ENCODE measurements around the gene ZSWIM8. TPM values are rescaled to one million over a fixed set of nuclear protein-coding genes. Genes with fewer than 3 reads are reported as not detected.

Gene ZSWIM8
- total and polyA plus RNA-seq, 2 of the 8 experiments (the other 6 are each of a cell fraction or from before 2014, with no cell fraction given), result 44.7 to 99.7 TPM

DNA sequence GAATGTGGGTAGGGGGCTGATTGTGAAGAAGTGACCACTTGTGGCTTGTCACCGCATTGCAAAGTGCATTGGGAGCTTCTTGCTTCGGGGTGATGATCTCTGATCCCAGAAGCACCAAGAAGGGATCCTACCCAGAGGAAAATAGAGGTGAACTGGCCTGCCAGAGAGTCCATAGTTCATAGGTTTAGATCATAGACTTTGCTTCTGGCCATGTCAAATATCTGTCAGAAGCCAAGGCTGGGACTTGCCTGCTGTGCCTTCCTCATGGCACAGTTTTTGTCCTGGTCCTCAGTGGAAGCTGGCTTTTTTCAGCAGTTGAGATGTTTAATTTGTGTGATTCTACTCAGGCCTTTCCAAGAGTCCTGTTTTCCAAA lies 1.1 kb downstream of the ZSWIM8 start:
- H2AFZ ChIP-seq (ENCODE audit: low read length), result no peak overlapping the region

More for the DNA sequence above, 1.1 kb downstream of the ZSWIM8 start:
- no peak overlapping the region for H3K23ac ChIP-seq (ENCODE audit: insufficient read length)
- TF ChIP-seq, protein P1, sequence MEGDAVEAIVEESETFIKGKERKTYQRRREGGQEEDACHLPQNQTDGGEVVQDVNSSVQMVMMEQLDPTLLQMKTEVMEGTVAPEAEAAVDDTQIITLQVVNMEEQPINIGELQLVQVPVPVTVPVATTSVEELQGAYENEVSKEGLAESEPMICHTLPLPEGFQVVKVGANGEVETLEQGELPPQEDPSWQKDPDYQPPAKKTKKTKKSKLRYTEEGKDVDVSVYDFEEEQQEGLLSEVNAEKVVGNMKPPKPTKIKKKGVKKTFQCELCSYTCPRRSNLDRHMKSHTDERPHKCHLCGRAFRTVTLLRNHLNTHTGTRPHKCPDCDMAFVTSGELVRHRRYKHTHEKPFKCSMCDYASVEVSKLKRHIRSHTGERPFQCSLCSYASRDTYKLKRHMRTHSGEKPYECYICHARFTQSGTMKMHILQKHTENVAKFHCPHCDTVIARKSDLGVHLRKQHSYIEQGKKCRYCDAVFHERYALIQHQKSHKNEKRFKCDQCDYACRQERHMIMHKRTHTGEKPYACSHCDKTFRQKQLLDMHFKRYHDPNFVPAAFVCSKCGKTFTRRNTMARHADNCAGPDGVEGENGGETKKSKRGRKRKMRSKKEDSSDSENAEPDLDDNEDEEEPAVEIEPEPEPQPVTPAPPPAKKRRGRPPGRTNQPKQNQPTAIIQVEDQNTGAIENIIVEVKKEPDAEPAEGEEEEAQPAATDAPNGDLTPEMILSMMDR (IDR thresholded peaks at IDR 0.05; ENCODE audit: control extremely low read depth in 1 of 3, insufficient read depth in 1 of 3, low read depth in 1 of 3, low read length in 3 of 3), result peak in 1 of 3 experiments; percentile 24; a peak in 1 of 4 replicates
- TF ChIP-seq CBX8 (IDR thresholded peaks at IDR 0.05; ENCODE audit: borderline replicate concordance, low read depth, low read length) (no peak), SUZ12 (IDR thresholded peaks at IDR 0.05; ENCODE audit: low read length) (no peak)
- H3K79me1 ChIP-seq (ENCODE audit: low read depth, low read length), result no peaks in the 10 kb centered on the region; the same call in 1 of the 2 replicates
- POLR2A ChIA-PET (ENCODE audit: partially characterized antibody), result interaction anchor here (0.6 to 6.3 kb wide), 10 partner anchors 8 to 322 kb away, joined by 3 to 79 read pairs (median 4); partner anchors contain the start of gene SEC24C
- H3K79me2 ChIP-seq (ENCODE audit: control insufficient read depth in 1 of 2, insufficient read depth in 2 of 2, low read length in 2 of 2), result peaks cover 0 to 27% of the 10 kb centered on the region in 2 experiments; a peak in 3 of 4 replicates
- no peak overlapping the region for H3K27ac ChIP-seq (ENCODE audit: low read depth, low read length)
- peaks cover 0 to 4% (median 2%) of the 10 kb centered on the region in 4 experiments; a peak in 4 of 7 replicates for H3K4me1 ChIP-seq (replicated peaks in 1 of 4; ENCODE audit: control insufficient read depth in 3 of 4, insufficient read depth in 4 of 4, low read length in 3 of 4)
- no peak overlapping the region for H2BK5ac ChIP-seq (ENCODE audit: low read depth, low read length)
- no peak overlapping the region for H2AK5ac ChIP-seq (ENCODE audit: low read depth, low read length)
- DNase-seq (ENCODE audit: low read depth in 1 of 2, low spot score in 2 of 2), result no peak
- H3K4me2 ChIP-seq (ENCODE audit: insufficient read depth in 1 of 2, low read depth in 2 of 2, low read length in 2 of 2), result peak overlapping the region; percentile 84 to 91
- no peak overlapping the region for H2BK15ac ChIP-seq (ENCODE audit: low read length)
- H2BK12ac ChIP-seq (ENCODE audit: low read depth, low read length), result no peak overlapping the region
- H3K23me2 ChIP-seq (ENCODE audit: low read depth, low read length), result peaks cover 10% of the 10 kb centered on the region
- FAIRE-seq, result no peak
- peak overlapping the region in 1 of 4 experiments; percentile 77; a peak in 2 of 7 replicates for H3K9ac ChIP-seq (replicated peaks in 1 of 4; ENCODE audit: extremely low read depth in 1 of 4, low read depth in 3 of 4, low read length in 3 of 4)
- no peak overlapping the region for H4K5ac ChIP-seq (ENCODE audit: insufficient read length, low read depth, low read length)
- no peaks in the 10 kb centered on the region for H3K9me3 ChIP-seq (ENCODE audit: insufficient read depth in 2 of 2, low read depth in 1 of 2, low read length in 1 of 2)
- CTCF ChIA-PET (ENCODE audit: partially characterized antibody), result interaction anchor here (0.6 to 2.2 kb wide), 13 partner anchors 8 to 100 kb away, joined by 3 to 13 read pairs (median 4); a partner anchor contains a TSS
- H3K36me3 ChIP-seq (ENCODE audit: control insufficient read depth in 2 of 4, insufficient read depth in 4 of 4, low read length in 3 of 4), result peaks cover 2 to 11% (median 6%) of the 10 kb centered on the region in 4 experiments; a peak in 5 of 8 replicates
- H3K4ac ChIP-seq (replicated peaks; ENCODE audit: insufficient read length, low read depth, low read length), result no peak overlapping the region
- 30% methylated on average over 2 of the region's 2 CpGs; no CpG with 5 or more reads in 1 of the 2 experiments for WGBS, 2 experiments (ENCODE audit: extremely low coverage in 1 of 2, insufficient coverage in 1 of 2, insufficient read length in 1 of 2, insufficient replicate concordance in 2 of 2, low coverage in 1 of 2, low lambda C conversion rate in 2 of 2, missing lambda C conversion rate in 1 of 2)
- no peak overlapping the region for H4K8ac ChIP-seq (ENCODE audit: extremely low read depth, insufficient read depth, low read length)
- peaks cover 3 to 12% of the 10 kb centered on the region in 2 experiments for H4K20me1 ChIP-seq (replicated peaks in 1 of 2; ENCODE audit: control insufficient read depth in 1 of 2, insufficient read depth in 2 of 2, low read length in 2 of 2)
- no peak overlapping the region for H2BK20ac ChIP-seq (ENCODE audit: low read length)
- H3K4me3 ChIP-seq (ENCODE audit: extremely low read depth in 1 of 4, insufficient read depth in 2 of 4, low read depth in 3 of 4, low read length in 4 of 4), result peak overlapping the region; percentile 71 to 96 (median 90)
- no peak overlapping the region for H4K91ac ChIP-seq (replicated peaks; ENCODE audit: insufficient read length, low read length)
- H3K14ac ChIP-seq (ENCODE audit: insufficient read length), result no peak overlapping the region
- no peaks in the 10 kb centered on the region for H3K27me3 ChIP-seq (replicated peaks in 1 of 4; ENCODE audit: control insufficient read depth in 3 of 4, extremely low read depth in 1 of 4, insufficient read depth in 3 of 4, low read length in 3 of 4)
- H3K18ac ChIP-seq (ENCODE audit: extremely low read depth, low read length), result no peak overlapping the region
- H3K56ac ChIP-seq (replicated peaks; ENCODE audit: insufficient read length, low read depth, low read length), result no peak overlapping the region
- H2BK120ac ChIP-seq (replicated peaks; ENCODE audit: low read depth, low read length), result no peak overlapping the region
